Limb (tissue), 2 donors: ENCODE measurements around the gene LMAN1.
A peak's percentile ranks its signal among the peaks of the same experiment; 100 is the strongest.

Experiments
- DNase-seq, 2 donors: peaks; one replicate each; pipeline ENCODE4 v3.0.0-alpha.2; 2016; ENCODE audit errors: extremely low spot score in 2 of 2

The LMAN1 gene, protein sequence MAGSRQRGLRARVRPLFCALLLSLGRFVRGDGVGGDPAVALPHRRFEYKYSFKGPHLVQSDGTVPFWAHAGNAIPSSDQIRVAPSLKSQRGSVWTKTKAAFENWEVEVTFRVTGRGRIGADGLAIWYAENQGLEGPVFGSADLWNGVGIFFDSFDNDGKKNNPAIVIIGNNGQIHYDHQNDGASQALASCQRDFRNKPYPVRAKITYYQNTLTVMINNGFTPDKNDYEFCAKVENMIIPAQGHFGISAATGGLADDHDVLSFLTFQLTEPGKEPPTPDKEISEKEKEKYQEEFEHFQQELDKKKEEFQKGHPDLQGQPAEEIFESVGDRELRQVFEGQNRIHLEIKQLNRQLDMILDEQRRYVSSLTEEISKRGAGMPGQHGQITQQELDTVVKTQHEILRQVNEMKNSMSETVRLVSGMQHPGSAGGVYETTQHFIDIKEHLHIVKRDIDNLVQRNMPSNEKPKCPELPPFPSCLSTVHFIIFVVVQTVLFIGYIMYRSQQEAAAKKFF

DNA sequence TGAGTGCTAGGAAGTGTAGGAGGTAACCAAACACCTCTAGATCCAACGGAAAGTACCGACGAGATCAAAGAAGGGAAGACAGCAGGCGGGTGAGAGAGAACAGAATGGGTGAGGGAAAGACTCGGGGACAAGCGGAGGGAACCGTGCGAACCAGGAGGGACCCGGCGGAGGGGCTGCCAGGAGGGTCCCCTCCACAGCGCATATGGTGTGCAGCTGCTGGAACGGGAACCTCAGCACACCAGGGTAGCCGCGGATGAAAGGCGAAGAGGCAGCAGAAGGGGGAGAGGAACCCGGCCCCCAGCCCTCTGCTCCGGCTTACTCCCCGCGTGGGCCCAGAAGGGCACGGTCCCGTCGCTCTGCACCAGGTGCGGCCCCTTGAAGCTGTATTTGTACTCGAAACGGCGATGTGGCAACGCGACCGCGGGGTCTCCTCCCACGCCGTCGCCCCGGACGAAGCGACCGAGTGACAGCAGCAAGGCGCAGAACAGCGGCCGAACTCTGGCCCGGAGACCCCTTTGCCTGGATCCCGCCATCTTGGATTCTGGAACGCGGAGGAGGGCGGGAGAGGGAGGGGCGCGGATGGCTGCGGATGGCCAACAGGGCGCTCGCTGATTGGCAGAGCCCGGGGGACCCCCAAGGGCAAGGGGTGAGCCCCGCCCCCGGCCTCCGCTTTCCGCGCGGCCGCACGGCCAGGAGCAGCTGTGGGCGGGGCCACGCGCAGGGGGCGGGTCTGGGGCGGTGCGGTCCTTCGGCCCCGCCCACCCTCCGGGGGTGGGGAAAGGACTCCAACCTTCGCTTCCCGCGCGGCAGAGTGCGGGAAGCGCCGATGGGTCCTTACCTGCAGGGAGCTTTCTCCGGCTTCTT lies at the start of gene LMAN1:
Gene LMAN1 (minus strand): TSS at position 554 of the 864 bp plus-strand sequence. CDS start 21 bp downstream, at position 533.
- peak; percentile 95 to 98 for DNase-seq

DNA sequence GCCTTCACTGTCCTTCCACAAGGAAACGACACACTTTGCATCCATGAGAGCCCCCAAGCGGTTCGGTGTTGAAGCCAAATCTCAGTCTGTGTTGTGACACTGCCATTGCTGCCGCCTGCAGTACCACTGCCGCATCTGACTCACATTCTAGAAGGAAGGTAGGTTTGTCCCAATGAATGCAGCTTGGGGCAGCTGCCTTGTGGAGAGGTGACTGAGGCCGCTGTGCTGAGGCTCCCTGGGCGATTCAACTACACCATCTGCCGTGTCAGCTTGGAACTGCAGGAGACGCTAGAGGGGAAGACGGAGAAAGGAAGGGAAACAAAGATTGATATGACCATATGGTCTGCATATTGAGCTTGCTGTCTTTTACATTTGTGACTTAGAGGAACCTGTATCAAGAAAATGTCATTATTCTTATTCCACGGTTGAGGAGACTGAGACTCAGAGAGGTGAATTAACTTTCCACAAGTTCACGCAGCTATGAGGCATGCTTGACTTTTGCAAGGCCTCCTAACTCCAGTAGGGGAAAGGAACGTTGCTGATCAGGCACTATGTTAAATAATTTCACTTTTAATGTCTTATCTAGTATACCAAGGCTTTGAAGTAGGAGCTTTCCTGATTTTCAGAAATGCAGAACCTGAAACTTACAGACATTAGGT lies 43.5 kb upstream of the LMAN1 start:
- peak; percentile 75 to 83 for DNase-seq

DNA sequence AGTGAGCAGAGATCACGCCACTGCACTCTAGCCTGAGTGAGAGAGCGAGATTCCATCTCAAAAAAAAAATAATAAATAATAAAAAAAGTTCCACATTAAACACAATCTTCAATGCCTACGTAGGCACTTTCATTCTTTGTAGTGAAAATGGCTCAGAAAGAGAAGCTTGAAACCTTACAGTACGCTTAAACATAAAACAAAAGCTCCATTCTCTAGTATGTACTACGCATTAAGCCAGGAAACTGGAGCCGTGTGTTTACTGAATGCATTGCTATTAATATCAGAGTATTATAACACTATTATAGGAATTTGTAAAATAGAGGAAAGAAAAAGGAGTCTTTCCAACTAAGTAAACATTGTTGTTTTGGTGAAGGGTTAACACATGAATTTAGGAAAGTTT lies 41.3 kb upstream of the LMAN1 start:
- no peak for DNase-seq

DNA sequence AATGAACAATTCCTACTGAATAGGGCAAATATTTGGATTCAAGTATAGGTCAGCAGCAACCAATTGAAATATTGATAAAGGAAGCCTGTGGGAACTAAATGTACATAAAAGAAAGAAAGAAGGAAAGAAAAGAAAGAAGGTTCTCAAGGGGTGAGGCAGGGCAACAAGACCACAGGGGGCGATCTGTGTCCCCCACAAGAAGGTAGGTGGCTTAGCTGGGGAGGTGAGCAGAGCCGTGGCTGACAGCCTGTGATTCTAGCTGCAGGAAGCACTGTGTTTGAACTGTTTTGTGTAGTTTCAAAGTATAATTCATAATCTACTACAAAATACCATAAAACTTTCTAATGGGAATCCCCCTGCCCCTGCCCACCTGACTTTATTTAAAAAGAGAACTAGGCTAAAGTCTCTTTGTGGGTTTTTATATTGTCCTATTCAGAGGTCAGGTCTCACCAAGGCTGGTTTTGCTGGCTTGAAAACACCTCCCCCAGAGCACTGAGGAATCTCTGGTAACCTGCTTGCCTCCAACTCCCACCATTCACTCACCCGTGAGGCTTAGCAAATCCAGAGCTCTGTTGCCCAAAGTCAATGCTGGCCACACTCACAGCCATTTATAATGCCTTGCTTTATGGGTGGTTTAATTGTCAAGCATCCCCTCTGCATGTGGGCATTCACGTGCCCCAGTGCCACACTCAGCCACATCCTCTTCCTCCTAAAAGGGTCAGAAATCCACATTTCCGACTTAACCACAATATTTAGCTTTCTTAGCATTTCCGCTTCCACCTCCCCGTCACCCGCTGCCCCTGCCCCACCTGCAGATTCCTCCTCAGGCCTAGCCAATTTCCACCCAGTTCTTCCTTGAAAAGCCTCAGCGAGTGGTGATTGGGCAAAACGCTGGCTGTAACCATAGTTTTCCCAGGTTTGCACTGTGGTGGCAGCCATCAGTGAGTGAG lies 36.4 kb upstream of the LMAN1 start:
- DNase-seq: no peak

DNA sequence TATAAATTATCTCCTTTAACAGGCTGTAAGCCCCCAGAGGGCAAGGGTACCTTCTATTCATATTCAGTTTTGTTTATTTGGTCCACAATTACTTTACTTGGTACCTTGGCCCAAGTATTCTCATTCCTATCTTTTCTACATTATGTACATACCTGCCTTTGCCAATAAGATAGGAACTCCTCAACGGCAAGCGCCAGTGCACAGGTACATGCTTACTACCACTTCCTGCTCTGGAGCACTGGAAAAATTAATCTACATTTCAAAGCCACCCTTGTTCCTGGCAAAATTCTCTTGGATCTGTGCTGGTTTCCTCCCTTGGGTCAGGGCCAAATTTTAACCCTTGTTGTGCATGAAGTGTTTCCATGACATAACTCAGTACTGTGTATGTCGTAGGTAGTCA lies 34.3 kb upstream of the LMAN1 start:
- no peak for DNase-seq

DNA sequence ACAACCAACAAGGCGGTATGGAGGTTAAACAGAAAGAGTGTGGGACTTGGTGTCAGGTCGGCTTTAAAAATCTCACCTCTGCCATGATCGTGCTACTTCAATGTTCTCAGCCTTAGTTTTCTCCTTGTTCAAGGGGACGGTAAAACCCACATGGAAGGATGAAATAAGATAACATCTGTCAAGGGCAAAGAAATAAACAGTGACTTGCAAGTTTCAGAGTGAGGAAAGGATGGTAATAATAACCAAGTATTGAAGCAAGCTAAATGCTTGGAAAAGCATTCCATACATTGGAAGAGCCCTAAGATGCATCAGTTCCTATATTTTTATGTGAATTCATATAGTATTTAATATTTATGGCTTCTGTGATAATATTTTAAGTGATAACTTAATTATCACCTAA lies 29.8 kb upstream of the LMAN1 start:
- no peak for DNase-seq

DNA sequence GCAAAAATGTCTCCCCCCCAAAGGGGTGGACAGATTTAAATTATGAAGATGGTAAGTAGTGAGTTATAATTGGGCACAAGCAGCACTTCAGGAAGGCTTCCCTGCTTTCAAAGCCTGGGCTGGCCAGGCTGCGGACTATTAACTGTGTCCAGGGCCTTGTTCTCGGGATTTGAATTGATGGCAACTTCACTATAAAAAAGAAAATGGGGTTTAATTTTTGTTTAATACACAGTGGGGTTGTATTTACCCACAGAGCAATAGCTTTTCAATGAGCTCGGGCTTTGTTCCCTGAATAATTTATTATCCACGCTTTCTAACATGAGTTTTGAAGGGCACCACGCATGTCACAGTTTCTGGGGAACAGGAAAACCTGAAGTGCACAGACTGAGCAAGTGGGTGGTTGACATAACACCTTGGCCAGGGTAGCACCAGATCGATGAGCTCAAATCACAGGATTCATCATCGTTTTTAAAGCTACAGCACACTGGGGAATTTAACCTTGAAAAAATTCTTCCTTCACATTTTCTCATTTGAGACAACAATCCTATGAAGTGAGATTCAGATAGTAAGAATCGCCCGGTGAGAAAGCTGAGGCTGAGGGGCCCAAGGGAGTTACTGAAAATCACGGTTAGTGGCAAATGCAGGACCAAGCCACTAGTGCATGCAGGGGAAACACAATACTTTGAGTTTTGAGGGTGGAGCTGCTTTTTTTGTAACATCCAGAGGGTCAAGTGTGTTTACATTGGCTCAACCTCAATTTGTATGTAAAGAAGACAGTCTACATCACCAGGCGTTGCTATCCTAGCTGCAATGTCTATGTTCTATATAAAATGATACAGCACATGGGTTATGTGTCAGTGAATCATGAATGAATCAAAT lies 28.9 kb upstream of the LMAN1 start:
- no peak for DNase-seq

DNA sequence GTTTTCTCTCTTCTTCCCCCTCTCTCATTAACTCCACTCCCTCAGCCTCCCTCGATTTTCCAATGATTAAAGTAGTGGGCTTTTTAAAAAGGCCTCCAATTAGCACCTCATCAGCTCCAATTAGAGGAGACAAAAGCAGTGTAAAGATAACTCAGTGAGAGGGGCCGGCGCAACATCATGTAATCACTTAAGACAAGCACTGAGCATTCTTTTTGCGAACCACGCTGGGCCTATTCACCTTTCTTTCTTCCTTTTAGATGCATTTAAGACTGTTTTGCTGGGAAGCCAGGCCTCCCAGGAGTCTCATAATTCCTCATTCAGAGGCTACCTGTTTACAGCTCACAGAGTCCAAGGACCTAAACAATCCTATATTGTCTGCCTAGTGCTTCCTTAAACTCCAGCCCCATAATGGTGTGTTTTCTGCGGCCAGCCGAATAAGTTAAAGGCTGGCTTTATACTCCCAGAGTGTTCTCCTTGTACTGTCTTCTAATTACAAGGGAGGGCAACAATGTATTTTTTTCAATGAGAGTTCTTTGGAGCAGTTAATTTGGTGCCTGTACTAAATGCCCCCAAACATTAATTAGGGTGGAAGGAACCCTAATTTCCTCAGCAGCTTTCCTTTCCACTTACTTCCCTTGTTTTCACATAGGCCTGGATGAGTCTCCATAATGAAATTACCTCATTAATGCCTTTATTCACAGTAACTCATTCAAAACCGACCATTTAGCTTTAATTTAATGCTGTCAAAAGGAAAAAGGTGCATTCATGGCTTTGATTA lies 28.0 kb upstream of the LMAN1 start:
- DNase-seq: no peak

DNA sequence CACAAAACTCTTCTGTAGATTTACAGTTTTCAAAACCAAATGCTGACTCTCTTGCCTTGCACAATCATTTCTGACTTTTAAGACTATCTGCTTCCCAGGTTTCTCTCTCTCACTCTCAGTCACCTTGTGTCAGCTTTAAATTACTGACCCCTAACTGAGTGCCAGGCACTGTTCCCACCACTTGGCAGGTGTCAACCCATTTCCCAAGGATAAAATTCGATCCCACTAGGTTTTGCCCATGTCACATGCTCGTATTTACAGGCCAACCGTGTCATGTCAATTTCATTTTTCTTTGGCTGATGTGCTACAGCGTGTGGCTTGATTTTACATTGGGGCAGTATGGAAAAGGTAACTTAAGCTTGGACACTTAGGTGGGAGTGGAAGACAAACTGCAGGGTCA lies 26.1 kb upstream of the LMAN1 start:
- DNase-seq: no peak

DNA sequence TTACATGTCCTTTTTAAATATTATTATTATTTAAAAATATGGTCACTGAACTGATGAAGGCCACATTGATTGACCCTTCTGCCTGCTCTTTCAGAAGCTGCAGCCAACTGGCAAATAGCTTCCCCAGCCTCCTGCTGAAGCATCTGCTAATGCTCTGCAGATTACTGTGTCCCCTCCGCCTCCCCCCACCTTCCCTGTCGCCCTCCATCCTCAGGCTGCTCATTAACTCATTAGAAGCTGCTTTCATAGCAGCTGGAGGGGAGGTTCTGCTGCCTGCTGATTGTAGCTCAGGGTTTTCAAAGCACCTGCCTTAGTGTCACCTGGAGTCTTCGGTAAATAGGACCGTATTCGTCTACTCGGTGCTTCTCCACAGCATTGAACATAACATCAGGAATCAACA lies 24.8 kb upstream of the LMAN1 start:
- DNase-seq: no peak

DNA sequence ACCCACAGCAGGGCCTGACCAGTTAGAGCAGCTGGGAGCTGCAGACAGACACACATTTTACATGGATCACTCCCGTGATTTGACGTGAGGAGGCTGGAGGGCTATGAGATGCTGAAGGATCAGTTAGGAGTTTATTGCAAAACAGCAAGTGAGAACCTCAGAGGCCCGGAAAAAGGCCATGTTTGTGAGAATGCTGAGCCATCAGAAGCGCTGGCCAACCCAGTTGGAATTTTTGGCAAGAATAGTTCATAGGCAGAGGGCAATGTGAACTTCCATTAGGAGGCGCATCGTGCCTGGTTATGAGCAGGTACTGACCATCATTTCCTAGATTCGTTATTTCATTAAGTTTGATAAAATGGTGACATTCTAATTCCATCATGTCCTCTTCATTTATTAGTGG lies 23.3 kb upstream of the LMAN1 start:
- DNase-seq: no peak

DNA sequence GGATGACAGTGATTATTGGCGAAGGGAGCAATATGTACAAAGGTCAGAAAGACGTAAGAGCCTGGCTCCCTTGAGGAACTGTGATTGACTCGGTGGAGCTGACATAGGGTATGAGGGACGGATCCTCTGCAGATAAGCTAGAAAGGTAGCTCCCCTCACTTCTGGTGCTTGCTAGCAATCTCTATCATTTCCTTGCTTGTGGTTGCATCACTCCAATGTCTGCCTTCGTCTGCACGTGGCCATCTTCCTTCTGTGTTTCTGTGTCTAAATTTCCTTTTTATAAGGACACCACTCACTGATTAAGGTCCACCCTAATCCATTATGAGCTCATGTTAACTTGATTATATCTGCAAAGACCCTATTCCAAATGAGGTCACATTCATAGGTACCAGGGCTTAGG lies 22.9 kb upstream of the LMAN1 start:
- no peak for DNase-seq

DNA sequence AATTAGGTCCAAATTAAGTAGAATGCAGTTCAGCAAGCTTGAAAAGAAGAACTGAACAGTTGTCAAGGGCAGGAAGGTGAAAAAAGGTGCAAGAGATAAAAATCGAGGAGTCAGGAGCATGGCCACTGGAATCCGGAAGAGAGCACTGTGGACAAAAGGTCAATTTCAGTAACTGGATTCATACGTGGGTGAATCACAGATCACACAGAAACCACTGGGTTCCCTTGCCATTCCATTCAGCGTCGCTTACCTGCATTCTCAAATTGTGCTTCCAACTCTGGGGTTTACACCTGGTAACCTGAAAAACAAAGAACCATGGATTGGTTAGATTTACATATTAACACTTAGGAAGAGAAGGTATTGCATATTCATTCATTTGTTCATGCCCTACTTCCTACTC lies 21.6 kb upstream of the LMAN1 start:
- DNase-seq: no peak

DNA sequence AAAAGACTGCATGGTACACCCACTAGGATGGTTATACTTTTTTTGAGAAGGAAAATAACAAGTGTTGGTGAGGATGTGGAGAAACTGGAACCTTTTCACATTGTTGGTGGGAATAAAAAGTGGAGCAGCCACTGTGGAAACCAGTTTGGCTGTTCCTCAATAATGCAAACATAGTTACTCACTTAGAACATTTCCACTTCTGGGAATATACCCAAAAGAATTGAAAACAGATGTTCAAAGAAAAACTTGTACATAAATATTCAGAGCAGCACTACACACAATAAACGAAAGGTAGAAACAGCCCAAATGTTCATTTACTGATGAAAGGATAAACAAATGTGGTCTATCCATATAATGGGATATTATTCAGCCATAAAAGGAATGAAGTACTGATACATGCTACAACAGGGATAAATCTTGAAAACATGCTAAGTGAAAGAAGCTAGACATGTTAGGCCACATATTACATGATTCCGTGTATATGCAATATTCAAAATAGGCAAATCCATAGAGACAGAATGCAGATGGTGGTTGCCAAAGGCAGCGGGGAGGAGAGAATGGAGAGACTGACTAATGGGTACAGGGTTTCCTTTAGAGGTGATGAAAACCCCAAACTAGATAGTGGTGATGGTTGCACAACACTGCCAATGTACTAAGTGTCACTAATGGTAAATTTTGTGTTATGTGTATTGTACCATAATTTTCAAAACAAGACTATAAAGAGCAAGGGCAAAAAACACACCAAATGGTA lies 20.9 kb upstream of the LMAN1 start:
- no peak for DNase-seq

DNA sequence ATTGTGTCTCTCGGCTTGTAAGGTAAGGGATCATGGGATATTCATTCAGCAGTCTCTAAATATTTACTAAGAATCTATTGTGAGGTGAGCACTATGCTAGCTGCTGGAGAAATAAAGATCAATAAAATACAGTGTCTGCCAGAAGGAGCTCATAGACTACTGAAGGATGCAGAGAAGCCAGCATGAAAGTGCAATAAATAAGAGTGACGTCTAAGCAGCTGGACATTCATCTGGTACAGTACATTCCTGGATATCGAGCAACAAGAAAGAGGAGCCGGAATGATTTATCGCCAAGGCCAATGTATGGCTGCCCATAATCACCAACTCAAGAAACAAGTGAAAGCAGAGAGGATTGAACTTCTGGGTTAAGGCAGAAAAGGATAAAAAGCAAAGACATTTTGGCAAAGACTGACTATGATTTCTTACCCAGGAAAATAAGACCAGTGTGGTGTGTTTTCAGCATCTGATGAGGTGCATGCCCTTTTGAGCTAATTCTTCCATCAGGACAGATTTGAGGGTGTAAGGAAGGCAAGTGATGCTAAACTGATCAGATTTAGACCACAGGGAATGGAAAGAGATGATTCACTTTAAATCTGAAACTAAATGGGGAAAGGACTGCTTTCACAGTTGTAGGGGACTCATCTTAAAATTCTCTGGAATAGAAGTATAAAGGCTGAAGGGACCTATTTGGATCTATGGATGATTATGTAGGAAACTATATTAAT lies 18.7 kb upstream of the LMAN1 start:
- no peak for DNase-seq

DNA sequence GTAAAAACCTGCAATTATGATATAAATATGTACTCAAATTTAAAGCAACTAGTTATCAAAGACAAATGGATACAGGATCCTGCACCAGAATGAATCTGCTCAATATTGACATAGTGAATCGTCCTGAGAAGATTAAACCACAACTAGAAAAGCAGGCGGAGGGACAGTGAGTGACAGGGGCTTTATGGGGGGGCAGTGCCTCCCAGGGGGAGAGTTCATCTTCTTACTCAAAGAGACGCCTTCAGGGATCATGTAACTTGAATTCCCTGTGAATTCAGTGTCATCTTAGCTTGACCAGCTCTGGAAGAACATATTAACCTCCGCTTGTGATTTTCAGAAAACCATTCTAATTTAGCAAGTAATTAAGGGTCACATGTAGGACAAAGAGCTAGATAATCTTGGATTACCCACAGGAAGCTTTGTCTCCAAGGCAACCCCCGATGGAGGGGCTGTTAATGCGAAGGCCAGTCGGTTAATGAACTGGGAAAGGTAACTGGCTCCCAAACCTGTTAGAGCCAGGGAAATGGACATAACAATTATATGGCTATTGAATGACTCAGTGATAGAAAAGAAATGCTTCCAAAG lies 17.4 kb upstream of the LMAN1 start:
- DNase-seq: no peak

DNA sequence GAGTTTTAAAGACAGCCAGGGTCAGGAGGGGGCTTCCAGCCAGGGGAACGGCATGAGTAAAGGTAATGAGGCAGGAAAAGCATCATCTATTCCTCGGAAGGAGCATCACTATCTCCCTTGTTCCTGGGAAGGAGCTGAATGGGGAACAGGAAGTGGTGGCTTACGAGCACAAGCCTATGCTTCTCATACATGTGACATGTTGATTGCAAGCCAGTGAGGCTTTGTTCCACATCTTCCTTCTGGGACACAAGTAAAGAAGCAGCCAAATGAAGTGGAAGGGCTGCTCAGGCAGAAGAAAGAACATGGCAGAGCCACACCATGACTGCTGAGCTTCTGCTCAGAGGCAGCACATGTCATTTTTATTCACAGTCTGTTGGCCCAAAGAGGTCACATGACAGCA lies 15.1 kb upstream of the LMAN1 start:
- DNase-seq: no peak
